Occipital lobe (tissue), 2 donors: Measurements from ENCODE around the gene BRWD1. TPM values are rescaled to one million over a fixed set of nuclear protein-coding genes. Genes with fewer than 3 reads are reported as not detected.
"Not testable (repeated sequence)": the region's sequence is repeated elsewhere in the genome, so short reads cannot be mapped to it uniquely, and the experiment has no call there.

Experiments
- DNase-seq: peaks from one replicate; lab custom pipeline; 2025; lab: John Stamatoyannopoulos, UW
- total RNA-seq: library from RNA; depleted of rRNA; stranded (reverse); fragments of >200 nt; gene quantifications from one replicate; pipeline ENCODE4 v1.2.3, GENCODE V29; 2014

The BRWD1 gene
- total RNA-seq, 1 donor from 2014 or later, result 377 TPM

DNA sequence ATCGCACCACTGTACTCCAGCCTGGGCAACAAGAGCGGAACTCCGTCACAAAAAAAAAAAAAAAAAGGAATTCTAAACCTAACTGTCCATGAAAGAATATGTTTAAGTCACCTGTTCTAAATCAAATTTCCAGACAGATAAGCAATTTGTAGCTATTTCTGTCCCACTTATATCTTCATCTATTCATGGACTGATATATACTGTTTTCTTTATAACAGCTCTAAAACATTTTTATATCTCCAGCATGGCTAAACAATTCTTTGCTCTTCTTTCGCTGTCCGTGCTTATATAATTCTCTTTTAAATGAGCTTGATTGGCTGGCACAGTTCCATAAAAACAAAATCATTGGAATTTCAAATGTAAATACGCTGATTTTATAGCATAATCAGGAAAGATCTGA is 30.5 kb downstream of the BRWD1 start:
- no peak for DNase-seq

- no peak for DNase-seq
Measured at GRCh38 chr21:39281853-39282252, 31.6 kb downstream of the BRWD1 start.

DNA sequence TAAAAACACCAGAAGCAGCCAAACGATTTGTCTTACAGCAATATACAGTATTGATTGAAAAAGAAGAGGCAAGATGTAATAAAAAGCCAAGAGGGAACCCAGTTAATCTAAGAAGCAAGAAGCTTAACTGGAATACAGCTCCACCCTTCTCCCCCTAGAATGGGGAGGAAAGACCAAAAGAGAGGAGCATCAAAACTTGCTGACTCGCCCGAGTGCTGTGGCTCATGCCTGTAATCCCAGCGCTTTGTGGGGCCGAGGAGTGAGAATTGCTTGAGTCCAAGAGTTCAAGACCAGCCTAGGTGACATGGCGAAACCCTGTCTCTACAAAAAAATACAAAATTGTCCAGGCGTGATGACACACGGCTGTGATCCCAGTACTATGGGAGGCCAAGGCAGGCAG is 32.2 kb downstream of the BRWD1 start:
- no peak for DNase-seq

- no peak for DNase-seq
Measured at GRCh38 chr21:39269620-39270019, 43.8 kb downstream of the BRWD1 start.

DNA sequence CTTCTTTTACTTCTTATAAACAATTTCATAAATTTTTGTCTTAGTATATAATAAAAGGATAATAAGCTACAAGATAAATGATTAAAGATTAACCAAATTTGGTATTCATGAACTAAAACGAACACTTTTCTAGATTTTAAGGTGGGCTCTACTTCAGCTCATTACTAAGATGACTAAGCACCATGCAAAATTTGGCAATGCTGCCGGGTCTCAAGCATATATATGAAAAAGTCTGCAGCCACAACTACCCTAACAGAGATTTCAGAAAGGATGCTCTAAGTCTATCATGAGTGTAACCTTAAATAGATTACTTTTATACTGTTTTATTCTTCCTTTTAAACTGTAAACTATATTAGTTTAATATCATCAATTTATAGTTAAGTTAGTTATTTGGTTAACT is 47.8 kb downstream of the BRWD1 start:
- no peak for DNase-seq

DNA sequence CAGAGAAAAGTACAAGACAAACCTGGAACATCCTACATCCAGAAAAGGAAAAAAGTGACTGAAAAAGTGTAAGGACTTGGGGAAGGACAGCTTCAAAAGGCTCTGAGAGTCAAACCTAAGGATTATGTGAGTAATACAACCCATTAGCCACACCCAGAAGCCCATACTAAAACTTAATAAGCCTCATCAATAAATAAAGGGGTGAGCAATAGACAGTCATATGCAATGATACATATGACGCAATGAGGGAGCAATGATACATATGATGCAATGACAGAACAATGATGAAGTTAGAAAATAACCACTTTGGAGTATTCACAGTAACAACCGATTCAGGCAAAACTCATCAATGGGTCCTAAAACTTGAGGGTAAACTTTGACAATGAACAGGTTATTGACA is 50.1 kb downstream of the BRWD1 start:
- DNase-seq, result no peak

- no peak for DNase-seq
Measured at GRCh38 chr21:39258207-39258606, 55.2 kb downstream of the BRWD1 start.

DNA sequence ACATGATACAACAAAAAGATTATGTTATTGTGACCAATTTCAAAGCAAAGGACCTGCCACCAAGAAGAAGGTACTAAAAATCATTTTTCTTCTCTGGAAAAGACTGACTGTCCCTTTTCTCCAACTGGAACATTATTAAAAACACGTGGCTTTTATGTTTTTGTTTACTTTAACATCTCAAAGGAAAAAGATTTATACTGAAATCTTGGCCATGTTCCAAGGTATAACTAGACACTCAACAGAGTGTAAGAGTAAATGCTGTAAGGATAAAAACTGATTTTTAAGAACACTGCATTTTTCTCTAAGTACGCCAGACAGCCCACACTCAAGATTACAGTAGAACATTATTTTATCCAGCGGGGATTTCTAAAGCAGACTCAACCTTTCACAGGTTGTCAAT is 62.1 kb downstream of the BRWD1 start:
- no peak for DNase-seq

- no peak for DNase-seq
Measured at GRCh38 chr21:39238275-39238674, 75.2 kb downstream of the BRWD1 start.

DNA sequence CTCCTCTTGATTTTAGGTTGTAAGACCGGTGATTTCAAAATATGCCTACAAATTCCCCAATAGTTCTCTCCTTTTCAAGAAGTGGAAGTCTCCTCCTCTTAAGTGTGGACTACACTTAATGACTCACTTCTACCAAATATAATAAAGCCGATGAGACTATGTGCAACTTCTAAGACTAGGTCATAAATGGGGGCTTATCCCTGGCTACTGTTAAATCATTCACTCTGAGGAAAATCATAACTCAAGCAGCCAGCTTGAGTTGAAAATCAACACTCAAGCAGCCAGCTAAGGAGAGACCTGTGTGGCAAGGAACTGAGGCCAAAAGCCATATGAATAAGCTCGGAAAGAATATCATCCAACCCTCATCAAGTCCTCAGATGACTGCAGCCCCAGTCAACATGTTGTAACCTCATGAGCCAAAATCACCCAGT is 80.6 kb downstream of the BRWD1 start:
- DNase-seq, result no peak

- DNase-seq, result no peak
Measured at GRCh38 chr21:39224930-39225329, 88.5 kb downstream of the BRWD1 start.

DNA sequence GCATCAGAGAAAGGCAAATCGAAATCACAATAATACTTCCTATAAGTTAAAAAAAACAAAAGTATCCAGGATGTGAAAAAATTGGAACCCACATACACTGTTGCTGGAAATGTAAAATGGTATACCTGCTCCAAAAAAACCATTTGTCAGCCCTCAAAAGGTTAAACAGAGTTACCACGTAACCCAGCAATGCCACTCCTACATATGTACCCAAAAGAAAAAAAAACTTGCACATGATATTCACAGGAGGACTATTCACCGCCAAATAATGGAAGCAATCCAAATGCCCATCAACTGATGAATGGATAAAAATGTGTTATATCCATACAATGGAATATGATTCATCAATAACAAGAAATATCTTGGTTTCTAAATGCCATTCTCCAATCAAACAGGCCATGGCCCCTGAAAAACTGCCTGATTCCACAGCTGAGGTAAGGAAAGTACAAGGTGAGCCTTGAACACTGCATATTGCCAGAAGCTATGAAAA is 91.4 kb downstream of the BRWD1 start:
- no peak for DNase-seq

DNA sequence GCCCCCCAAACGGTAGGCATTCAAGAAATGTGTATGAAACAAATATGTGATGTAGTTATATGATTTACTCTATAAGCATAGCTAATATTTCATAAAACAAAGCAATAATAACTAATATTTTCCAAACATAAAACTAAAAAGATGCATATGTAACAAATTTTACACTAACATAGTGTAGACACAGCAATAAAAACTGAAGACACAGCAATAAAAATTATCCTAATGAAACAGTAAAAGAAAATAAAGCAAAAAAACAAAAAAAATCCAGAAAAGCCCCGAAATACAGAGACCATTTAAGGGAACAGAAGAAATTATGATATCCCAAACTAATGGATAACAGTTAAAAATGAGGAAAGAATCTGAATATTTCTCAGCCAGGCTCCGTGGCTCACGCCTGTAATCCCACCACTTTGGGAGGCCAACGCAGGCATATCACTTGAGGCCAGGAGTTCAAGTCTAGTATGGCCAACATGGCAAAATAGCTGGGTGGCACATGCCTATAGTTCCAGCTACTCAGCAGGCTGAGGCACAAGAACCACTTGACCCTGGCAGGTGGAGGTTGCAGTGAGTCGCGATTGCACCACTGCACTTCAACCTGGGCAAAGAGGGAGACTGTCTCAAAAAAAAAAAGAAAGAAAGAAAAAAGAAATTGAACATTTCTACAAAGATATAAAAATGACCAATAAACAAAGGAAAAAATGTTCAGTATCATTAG is 92.0 kb downstream of the BRWD1 start:
- no peak for DNase-seq

DNA sequence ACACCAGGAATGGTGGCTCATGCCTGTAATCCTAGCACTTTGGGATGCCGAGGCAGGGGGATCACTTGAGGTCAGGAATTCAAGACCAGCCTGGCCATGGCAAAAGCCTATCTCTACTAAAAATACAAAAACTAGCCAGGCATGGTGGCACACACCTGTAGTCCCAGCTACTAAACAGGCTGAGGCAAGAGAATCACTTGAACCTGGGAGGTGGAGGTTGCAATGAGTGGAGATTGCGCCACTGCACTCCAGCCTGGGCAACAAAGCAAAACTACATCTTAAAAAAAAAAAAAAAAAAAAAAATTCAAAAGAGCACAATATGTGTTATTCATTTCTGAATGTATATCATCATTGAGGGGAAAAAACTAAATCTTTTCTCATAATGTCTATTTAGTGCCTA is 92.6 kb downstream of the BRWD1 start:
- DNase-seq, result not testable (repeated sequence)

- no peak for DNase-seq
Measured at GRCh38 chr21:39220150-39220549, 93.3 kb downstream of the BRWD1 start.

GRCh38 chr21:39218082-39218409 is 95.4 kb downstream of the BRWD1 start:
- DNase-seq, result no peak

DNA sequence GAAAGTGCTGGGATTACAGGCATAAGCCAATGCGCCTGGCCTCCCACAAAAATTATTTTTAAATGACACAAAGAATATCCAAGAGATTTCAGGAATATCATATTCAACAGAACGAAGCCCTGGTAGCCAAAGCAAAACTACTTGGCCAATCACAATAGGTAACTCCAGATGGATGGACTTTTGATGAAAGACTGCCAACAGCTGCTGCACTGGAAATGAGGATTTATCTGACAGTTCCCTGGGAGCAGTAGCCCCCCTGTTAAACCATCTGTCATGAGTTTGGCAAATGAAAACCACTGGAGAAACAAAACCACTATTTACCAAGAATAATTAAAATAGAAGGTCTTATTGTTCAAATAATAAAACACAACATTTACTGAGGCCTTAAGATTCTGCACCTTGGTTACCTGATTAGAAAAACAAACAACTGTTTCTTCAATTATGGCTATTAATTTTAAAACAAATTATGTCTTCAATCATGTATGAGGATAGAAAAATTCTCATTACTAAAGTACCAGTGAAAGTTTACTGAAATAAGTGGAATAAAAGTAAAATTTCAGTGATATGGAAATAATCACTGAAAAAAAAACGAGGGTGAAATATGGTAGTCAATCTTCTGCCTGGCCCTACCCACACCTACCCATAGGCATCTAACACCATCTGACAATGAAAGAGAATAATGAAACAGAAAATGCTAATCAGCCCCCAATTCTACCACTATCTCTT is 95.9 kb downstream of the BRWD1 start:
- no peak for DNase-seq

DNA sequence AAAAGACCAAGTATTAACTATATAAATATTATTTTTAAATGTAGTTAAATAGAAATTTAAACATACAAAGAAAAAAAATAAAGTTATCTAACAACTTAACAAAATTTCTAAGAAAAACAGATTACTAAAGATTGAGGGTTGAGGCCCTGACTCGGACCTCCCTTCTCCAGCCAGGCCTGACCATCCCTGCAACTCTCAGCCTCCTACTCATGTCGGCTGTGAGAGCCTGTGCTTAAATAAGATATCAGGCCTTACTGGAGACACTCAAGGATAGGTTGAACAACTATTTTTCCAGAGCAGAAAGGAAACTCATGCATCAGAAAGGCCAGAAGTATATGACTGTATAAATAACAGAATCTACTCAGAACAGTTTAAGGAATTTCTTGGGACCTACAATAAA is 97.1 kb downstream of the BRWD1 start:
- DNase-seq, result no peak

GRCh38 chr21:39215078-39215477 is 98.4 kb downstream of the BRWD1 start:
- DNase-seq, result no peak

GRCh38 chr21:39209334-39209688 is 104.1 kb downstream of the BRWD1 start:
- no peak for DNase-seq

- DNase-seq, result no peak
Measured at GRCh38 chr21:39208624-39209333, 104.7 kb downstream of the BRWD1 start.

- no peak for DNase-seq
Measured at GRCh38 chr21:39204134-39204533, 109.3 kb downstream of the BRWD1 start.

DNA sequence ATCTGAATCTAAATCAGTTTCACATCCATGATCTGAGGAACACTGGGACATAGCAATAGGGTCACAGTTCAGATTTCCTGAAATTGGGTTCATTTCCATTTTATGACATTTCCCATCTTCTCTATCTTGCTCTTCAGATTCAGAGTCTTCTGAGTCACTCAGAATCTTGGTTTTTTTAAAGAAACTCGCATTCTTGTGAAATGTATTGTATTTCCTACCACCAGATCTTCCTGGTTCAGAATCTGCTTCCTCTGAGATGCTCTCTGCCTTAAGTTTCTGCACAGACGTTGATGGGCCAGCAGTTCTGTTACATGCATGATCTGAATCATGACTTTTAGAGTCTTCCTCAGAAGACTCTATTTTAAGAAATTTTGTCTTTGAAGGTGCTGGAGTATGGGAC is 114.6 kb downstream of the BRWD1 start:
- no peak for DNase-seq
